ENCODE data around the gene PTPRM. TPM values are rescaled to one million over a fixed set of nuclear protein-coding genes. Genes with fewer than 3 reads are reported as not detected.
"Not testable (repeated sequence)": the region's sequence is repeated elsewhere in the genome, so short reads cannot be mapped to it uniquely, and the experiment has no call there.

Gene PTPRM
- polyA plus RNA-seq, 4 donors, result 80.0 to 105 (median 98.2) TPM

- DNase-seq (ENCODE audit: low read depth in 4 of 4, low spot score in 3 of 4), result no peak
Observed at GRCh38 chr18:7721532-7721931, 154.4 kb downstream of the PTPRM start.

DNA sequence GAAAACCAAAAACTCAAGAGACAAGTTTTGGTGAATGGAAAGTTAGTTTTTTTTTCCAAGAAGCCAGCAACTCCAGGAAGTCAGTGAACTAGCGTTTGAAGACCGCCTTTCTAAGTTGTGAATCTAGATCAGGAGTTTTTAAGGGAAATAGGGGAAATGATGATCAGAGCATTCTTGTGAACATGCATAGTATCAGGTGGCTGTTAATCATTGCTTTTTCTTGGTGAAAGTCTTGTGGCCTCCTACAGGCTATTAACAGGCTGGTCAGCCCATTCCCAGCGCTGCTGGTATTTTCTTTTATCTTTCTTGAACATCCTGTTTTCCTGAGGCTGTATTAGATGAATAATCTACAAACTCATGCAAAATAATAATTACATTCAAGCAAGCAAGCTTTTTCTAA lies 155.8 kb downstream of the PTPRM start:
- DNase-seq (ENCODE audit: low read depth in 4 of 4, low spot score in 3 of 4), result no peak

DNA sequence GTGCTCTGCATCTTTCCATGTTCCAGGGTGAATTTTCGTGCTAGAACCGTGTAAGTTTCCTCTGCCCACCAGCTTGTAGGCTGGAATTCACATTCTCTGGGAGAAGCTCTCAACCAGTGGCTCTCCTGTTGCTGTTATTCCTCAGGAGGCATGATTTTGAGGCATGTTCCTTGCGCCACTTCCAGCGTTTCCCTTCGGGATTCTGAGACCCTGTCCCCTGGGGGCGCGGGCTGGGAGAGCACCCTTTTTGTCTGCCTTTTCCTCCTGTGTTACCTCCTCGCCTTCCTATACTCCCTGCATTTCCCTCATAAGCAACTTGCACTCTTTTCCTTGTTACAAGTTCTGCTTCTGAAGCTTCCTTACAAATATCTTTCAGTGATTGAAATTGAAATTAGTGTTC lies 156.4 kb downstream of the PTPRM start:
- DNase-seq (ENCODE audit: low read depth in 4 of 4, low spot score in 3 of 4), result no peak

DNA sequence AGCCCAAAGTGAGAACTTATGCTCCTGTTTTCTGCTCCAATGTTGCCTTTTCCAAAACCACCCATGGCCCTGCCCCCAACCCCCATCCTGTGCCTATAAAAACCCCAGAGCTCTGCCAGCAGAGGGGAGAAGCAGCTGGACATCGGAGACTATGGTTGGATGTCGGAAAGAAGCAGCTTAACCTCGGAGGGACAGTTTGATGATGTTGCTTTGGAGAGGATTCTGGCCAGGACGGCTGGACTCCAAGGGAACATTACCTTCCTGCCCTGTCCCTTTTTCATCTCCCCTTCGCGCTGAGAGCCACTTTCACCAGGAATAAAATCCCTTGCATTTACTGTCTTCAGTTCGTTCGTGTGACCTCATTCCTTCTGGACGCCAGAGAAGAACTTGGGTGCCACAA lies 158.4 kb downstream of the PTPRM start:
- DNase-seq (ENCODE audit: low read depth in 4 of 4, low spot score in 3 of 4), result no peak

DNA sequence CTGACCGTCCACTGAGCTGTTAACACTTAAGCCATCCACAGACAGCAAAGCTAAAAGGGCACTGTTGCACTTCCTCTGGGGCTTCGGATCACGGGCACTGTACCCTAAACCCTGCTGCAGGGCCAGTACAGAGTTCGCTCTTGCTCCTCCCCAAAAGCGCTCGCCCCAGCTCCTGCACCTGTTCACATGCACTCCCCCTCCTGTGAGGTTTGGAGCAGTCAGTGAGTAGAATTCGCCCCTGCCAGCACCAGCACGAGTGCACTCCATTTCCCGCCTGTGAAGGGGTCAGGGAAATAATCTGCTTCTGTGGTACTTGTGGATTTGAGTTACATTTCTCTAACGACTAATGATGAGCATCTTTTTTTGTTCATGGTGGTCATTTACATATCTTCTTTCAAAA lies 158.8 kb downstream of the PTPRM start:
- DNase-seq (ENCODE audit: low read depth in 4 of 4, low spot score in 3 of 4), result no peak

DNA sequence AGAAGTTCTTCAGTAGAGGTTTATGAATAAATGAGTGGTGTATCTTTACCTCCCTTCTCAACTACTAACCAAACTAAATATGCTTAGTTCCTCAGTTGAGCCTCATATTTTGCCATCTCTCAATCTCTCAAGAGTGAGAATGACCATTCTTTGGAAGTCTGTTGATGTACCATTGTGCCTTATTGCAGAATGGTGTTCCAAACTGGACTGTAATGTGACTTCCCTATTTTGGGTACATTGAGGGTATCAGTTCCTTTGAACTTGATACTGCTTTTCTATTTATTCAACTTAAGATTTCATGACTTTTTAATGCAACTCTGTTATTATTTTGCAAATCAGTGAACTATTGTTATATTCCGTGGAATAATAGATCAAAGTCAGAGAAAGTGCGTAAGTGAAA lies 159.4 kb downstream of the PTPRM start:
- no peak for DNase-seq (ENCODE audit: low read depth in 4 of 4, low spot score in 3 of 4)

DNA sequence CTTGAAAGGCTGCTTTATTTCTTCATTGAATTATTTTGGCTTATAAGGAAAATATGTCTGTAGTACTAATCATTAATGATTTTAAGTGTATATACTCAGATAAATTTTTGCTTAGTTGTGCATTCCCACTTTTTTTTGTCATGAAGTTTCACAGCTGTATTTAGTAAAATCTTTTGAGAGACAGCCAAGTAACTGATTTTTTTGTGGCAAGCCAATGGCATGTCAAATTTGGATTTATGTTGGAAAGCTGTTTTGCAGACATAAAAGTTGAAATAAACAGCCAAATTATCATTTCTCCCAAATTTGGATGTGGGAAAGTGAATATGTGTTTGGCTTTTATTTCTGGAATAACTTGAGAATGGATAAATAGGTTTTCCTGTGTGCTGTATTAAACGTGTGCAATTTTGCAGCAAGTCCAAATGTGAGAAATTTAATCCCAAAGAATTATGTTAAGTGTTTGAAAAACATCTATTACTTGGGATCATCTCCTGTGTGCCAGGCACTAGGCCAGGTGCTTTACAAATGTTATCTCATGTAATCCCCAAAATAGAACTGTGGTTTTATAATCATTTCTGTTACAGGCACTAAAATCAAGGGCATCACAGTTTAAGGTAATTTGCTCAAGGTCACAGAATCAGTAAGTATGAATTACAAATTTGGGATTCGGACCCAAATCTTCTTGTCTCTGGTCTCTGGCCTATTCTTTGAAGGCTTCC lies 160.4 kb downstream of the PTPRM start:
- no peak for DNase-seq (ENCODE audit: low read depth in 4 of 4, low spot score in 3 of 4)

DNA sequence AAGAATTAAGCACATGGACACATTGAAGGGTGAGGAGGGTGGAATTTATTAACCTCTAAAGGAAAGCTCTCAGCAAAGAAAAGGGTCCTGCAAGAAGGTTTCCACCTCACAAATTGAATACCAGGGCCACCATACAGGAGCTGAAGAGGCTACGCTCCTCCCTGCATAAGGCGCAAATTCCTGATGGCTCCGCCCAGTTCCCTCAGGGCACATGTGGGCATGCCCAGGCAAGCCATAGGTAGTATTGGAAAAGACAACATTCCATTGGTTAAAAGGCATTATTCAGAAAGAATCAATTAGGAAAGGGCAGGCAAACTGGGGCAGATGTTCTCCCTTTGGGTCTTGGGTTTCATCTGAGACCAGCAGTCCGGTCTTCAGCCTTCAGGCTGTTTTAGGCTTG lies 161.2 kb downstream of the PTPRM start:
- no peak for DNase-seq (ENCODE audit: low read depth in 4 of 4, low spot score in 3 of 4)

- DNase-seq (ENCODE audit: low read depth in 4 of 4, low spot score in 3 of 4), result no peak
Observed at GRCh38 chr18:7729868-7730267, 162.8 kb downstream of the PTPRM start.

GRCh38 chr18:7730682-7731081 lies 163.6 kb downstream of the PTPRM start:
- no peak for DNase-seq (ENCODE audit: low read depth in 4 of 4, low spot score in 3 of 4)

DNA sequence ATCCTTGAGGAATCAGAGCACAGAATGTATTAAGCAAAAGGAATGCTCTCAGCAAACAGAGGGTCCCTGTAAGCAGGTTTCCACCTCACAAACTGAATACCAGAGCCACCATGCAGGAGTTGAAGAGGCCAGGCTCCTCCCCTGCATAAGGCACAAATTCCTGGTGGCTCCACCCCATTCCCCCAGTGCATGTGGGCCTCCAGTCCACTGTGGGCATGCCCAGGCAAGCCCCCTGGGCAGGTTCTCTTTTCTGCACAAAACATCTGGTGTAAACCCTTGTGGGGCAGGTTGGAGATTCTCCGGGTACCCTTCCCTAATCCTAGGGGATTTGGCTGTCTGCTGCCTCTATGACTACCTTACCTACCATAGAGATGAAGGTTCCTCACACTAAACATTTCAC lies 166.5 kb downstream of the PTPRM start:
- DNase-seq (ENCODE audit: low read depth in 4 of 4, low spot score in 3 of 4), result no peak

GRCh38 chr18:7735196-7735595 lies 168.1 kb downstream of the PTPRM start:
- no peak for DNase-seq (ENCODE audit: low read depth in 4 of 4, low spot score in 3 of 4)

- DNase-seq (ENCODE audit: low read depth in 4 of 4, low spot score in 3 of 4), result no peak
Observed at GRCh38 chr18:7735626-7736175, 168.6 kb downstream of the PTPRM start.

DNA sequence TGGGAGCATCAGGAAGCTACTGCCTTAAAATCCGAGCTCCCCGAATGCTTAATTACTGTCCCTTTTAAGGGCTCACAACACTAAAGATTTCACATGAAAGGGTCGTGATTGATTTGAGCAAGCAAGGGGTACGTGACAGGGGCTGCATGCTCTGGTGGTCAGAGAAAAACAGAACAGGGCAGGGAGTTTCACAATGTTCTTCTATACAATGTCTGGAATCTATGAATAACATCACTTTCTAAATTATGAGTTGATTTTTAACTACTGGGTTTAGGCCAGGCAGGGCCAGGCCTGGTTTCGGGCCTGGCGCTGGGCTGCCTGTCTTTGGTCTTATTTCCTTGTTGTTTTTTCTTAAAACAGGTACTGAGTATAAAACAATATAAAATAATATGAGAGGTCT lies 169.4 kb downstream of the PTPRM start:
- not testable (repeated sequence) for DNase-seq (ENCODE audit: low read depth in 4 of 4, low spot score in 3 of 4)

DNA sequence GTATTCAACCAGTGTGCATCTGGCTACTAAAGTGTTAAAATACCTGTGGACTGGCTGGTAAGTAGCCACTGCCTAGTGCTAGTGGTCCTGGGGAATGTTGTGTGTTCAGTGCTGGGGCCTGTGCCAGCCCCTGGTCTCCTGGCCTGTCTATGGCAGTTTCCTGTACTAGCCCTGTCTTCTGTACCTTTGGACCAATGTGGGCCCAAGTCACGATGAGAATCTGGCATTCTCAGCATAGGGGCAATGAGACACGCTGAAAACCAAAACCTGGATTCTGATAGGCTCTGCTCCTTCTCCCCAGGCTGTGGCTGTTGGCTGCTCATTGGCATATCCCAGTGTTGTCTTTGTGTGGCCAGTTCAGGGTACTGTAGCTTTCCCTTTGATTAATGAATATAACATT lies 170.4 kb downstream of the PTPRM start:
- DNase-seq (ENCODE audit: low read depth in 4 of 4, low spot score in 3 of 4), result no peak

GRCh38 chr18:7740821-7741220 lies 173.7 kb downstream of the PTPRM start:
- DNase-seq (ENCODE audit: low read depth in 4 of 4, low spot score in 3 of 4), result no peak

DNA sequence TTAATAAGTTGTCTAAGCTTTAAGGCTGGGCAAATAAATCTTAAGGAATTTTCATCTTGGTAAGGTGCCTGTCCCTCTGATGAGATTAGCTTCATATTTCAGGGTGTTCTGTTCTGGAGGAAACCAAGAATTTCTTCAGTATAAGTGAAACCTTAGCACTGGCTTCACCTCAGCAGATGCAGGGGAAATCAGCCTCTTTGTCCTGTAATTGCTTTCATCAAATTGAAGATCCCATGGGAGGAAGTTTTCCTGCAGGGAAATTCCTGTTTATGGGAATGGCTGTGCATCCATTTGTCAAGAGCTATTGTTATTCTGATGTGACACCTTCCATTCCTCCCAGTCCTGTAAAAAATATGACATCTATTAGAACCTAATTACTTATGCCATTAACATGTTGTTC lies 174.5 kb downstream of the PTPRM start:
- DNase-seq (ENCODE audit: low read depth in 4 of 4, low spot score in 3 of 4), result no peak

GRCh38 chr18:7742224-7742623 lies 175.1 kb downstream of the PTPRM start:
- no peak for DNase-seq (ENCODE audit: low read depth in 4 of 4, low spot score in 3 of 4)

DNA sequence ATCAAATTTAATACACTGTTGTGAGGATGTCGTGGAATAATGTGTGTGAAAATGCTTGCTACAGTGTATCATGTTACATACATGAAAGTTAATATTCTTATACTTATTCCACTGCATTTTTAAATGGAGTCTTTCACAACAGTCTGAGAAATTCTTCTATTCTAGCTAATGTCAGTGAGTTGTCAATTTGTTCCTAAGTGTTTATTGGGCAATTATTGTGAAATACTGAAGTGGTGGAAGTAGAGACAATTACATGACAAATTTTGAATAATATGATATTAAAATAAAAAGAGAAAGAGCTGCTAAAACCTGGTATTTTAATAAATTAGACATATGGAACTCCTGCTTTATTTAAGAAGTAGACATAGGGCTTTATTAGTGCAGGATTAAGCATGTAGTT lies 176.1 kb downstream of the PTPRM start:
- no peak for DNase-seq (ENCODE audit: low read depth in 4 of 4, low spot score in 3 of 4)

DNA sequence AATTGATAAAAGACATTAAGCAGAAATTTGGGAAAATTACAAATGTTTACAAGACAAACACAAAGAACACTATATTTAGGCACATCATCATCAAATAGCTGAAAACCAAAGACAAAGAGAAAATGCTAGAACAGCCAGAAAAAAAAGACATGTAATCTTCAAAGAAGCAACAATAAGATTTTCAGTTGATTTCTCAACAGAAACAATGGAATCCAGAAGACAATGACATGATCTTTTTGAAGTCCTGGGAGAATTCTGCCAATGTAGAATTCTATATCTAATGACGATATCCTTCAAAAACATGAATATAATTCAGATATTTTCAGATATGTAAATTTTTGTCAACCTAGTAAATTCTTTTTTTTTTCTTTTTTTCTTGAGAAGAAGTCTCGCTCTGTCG lies 179.0 kb downstream of the PTPRM start:
- no peak for DNase-seq (ENCODE audit: low read depth in 4 of 4, low spot score in 3 of 4)

DNA sequence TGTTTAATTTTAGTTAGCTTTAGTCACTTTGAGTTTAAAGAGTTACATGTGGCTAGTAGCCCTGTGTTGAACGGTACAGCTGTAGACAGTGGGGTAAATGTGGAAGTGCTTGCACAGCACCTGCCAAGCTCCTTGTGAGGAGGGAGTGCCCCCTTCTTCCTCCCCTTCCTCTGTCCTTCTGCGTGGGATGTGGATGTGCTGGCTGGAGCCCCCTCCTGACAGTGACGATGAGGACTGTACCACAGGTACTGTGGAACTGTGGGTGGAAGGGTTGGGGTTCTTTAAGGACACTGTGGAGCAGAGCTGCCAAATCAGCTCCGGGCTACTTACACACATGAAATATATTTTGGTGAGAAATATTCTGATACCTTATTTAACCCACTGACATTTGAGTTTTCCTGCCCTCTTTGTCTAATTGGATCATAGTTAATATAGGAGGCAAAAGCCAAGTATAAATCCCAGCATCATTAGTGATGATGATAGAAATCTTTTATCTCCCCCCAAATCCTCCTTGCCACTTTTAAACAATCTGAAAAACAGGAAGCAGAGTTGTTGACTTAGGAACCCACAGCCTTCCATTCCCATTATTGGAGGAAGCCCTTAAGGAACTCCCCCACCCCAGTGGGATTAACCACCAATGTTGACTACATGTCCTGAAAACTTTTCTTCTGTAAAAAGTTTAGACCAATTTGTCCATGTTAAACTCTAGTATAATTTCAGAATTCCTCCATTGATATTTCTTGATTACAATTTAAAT lies 181.3 kb downstream of the PTPRM start:
- DNase-seq (ENCODE audit: low read depth in 4 of 4, low spot score in 3 of 4), result no peak

DNA sequence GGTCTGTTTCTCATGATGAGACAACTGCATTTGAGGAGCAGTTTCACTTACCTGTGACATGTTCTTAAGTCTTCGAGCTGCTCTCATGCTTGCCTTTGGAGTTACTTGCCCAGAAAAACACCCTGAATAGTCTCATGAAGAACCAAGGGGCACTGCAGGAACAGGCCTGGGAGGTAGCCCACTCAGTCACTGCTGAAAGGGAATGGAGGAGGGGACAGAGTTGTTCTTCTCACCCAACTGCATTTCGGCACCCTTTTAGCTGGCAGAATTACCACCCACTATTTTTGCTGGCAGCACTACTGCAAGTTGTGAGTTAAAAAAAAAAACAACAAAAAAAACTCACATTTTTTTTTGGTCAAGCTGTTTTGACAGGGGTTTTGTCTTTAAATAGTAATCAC lies 181.9 kb downstream of the PTPRM start:
- DNase-seq (ENCODE audit: low read depth in 4 of 4, low spot score in 3 of 4), result no peak
